Measurements from ENCODE around the gene RPGR.

- TF ChIP-seq PATZ1 (CRISPR knock-in tag; IDR thresholded peaks at IDR 0.05; ENCODE audit: borderline replicate concordance) (no peak), RARB (CRISPR knock-in tag; IDR thresholded peaks at IDR 0.05) (no peak), ZFP3 (CRISPR knock-in tag; IDR thresholded peaks at IDR 0.05) (no peak), POU6F1 (CRISPR knock-in tag; IDR thresholded peaks at IDR 0.05; ENCODE audit: borderline replicate concordance, low read depth) (no peak), ZNF70 (CRISPR knock-in tag; IDR thresholded peaks at IDR 0.05) (no peak), ARNTL (CRISPR knock-in tag; IDR thresholded peaks at IDR 0.05; ENCODE audit: borderline replicate concordance, low read depth) (no peak), ZNF565 (CRISPR knock-in tag; conservative IDR thresholded peaks at IDR 0.05; ENCODE audit: low read depth) (no peak), ZC3H10 (CRISPR knock-in tag; IDR thresholded peaks at IDR 0.05) (no peak), ZNF8 (CRISPR knock-in tag; IDR thresholded peaks at IDR 0.05) (no peak), PPARA (CRISPR knock-in tag; IDR thresholded peaks at IDR 0.05; ENCODE audit: borderline replicate concordance) (no peak), TOX (CRISPR knock-in tag; IDR thresholded peaks at IDR 0.05; ENCODE audit: borderline replicate concordance) (no peak), CSDC2 (CRISPR knock-in tag; IDR thresholded peaks at IDR 0.05) (no peak), CREB5 (CRISPR knock-in tag; IDR thresholded peaks at IDR 0.05; ENCODE audit: low read depth) (no peak), OSR1 (CRISPR knock-in tag; IDR thresholded peaks at IDR 0.05) (no peak)
Measured at GRCh38 chrX:38232079-38232686, 95.1 kb downstream of the RPGR start.
